Epithelial cell of prostate (primary cell): Measurements from ENCODE around the gene LBR.
"Not testable (repeated sequence)": the region's sequence is repeated elsewhere in the genome, so short reads cannot be mapped to it uniquely, and the experiment has no call there.

Experiments
- DNase-seq: peaks from one replicate; pipeline ENCODE4 v3.0.0-alpha.2; 2011; ENCODE audit warnings: low read depth, low spot score
- H3K27ac ChIP-seq: fragments of 450-650 bp; 2 replicates; pipeline ENCODE4 v1.5.1; 2017; ENCODE audit warnings: mild to moderate bottlenecking

LBR gene

GRCh38 chr1:225427235-225428067 lies at the start of gene LBR:
Gene LBR (minus strand): TSS chr1:225428038. CDS start chr1:225424075, 3,963 bp downstream.
- DNase-seq = no peak
- H3K27ac ChIP-seq = peak within 1 kb of the TSS; percentile 76

GRCh38 chr1:225477296-225477911 lies 49.6 kb upstream of the LBR start:
- no peak for DNase-seq
- no peak overlapping the region for H3K27ac ChIP-seq

- H3K27ac ChIP-seq = no peak overlapping the region
- DNase-seq = no peak
Observed at GRCh38 chr1:225476538-225476988, 48.7 kb upstream of the LBR start.

GRCh38 chr1:225476100-225476511 lies 48.3 kb upstream of the LBR start:
- no peak for DNase-seq
- H3K27ac ChIP-seq = no peak overlapping the region

- H3K27ac ChIP-seq = no peak overlapping the region
- DNase-seq = no peak
Observed at GRCh38 chr1:225474986-225475820, 47.4 kb upstream of the LBR start.

GRCh38 chr1:225474439-225474985 lies 46.7 kb upstream of the LBR start:
- no peak overlapping the region for H3K27ac ChIP-seq
- no peak for DNase-seq

GRCh38 chr1:225473676-225474438 lies 46.0 kb upstream of the LBR start:
- not testable (repeated sequence) for H3K27ac ChIP-seq, DNase-seq

- DNase-seq, H3K27ac ChIP-seq: not testable (repeated sequence)
Observed at GRCh38 chr1:225473266-225473665, 45.4 kb upstream of the LBR start.

- no peak for DNase-seq
- H3K27ac ChIP-seq = no peak overlapping the region
Observed at GRCh38 chr1:225471453-225472301, 43.8 kb upstream of the LBR start.

GRCh38 chr1:225471109-225471452 lies 43.2 kb upstream of the LBR start:
- DNase-seq = no peak

GRCh38 chr1:225470211-225471108 lies 42.6 kb upstream of the LBR start:
- no peak for DNase-seq
- H3K27ac ChIP-seq = no peak overlapping the region

More at GRCh38 chr1:225471109-225471452, 43.2 kb upstream of the LBR start:
- H3K27ac ChIP-seq = no peak overlapping the region

- H3K27ac ChIP-seq = no peak overlapping the region
Observed at GRCh38 chr1:225469051-225469450, 41.2 kb upstream of the LBR start.

GRCh38 chr1:225468270-225469020 lies 40.6 kb upstream of the LBR start:
- no peak overlapping the region for H3K27ac ChIP-seq

More at GRCh38 chr1:225469051-225469450, 41.2 kb upstream of the LBR start:
- no peak for DNase-seq

GRCh38 chr1:225467193-225468020 lies 39.6 kb upstream of the LBR start:
- no peak overlapping the region for H3K27ac ChIP-seq
- no peak for DNase-seq

More at GRCh38 chr1:225468270-225469020, 40.6 kb upstream of the LBR start:
- DNase-seq = no peak

GRCh38 chr1:225466848-225467192 lies 39.0 kb upstream of the LBR start:
- no peak overlapping the region for H3K27ac ChIP-seq
- DNase-seq = no peak

GRCh38 chr1:225465793-225466517 lies 38.1 kb upstream of the LBR start:
- no peak for DNase-seq
- H3K27ac ChIP-seq = no peak overlapping the region
